ENCODE data around the gene IGFBPL1. TPM values are rescaled to one million over a fixed set of nuclear protein-coding genes. Genes with fewer than 3 reads are reported as not detected.
A peak's percentile ranks its signal among the peaks of the same experiment; 100 is the strongest.
"Not testable (repeated sequence)": the region's sequence is repeated elsewhere in the genome, so short reads cannot be mapped to it uniquely, and the experiment has no call there.

IGFBPL1 gene
- 1 to 10 TPM in 4 of 10 donors, under 1 TPM in 6; 0.55 to 1.8 (median 0.92) TPM for polyA plus RNA-seq (ENCODE audit: insufficient read length in 10 of 10)
- long read RNA-seq, donor 1: 0 reads
- long read RNA-seq, donor 2, partial matches to known transcripts: 0 of 1 reads
- long read RNA-seq, donor 2, other reads (novel, unspliced or antisense): 0 of 1 reads
- long read RNA-seq, donor 3: 0 reads
- long read RNA-seq, donor 4: 0 reads
- long read RNA-seq, donor 5, partial matches to known transcripts: 0 of 1 reads
- long read RNA-seq, donor 5, other reads (novel, unspliced or antisense): 0 of 1 reads
- long read RNA-seq, donor 6, partial matches to known transcripts: 0 of 1 reads
- long read RNA-seq, donor 6, other reads (novel, unspliced or antisense): 0 of 1 reads
- long read RNA-seq, donor 7: 0 reads
- long read RNA-seq, donor 8: 0 reads
- long read RNA-seq, donor 9: 0 reads

GRCh38 chr9:38423973-38424843 is at the start of gene IGFBPL1:
TSS of gene IGFBPL1 (minus strand) at chr9:38424454. CDS start at chr9:38424424, 30 bp downstream.
- peak in 1 of 3 donors; percentile 59 for DNase-seq

GRCh38 chr9:38472583-38473249 is 48.5 kb upstream of the IGFBPL1 start:
- DNase-seq: not testable (repeated sequence)

GRCh38 chr9:38467404-38467803 is 43.1 kb upstream of the IGFBPL1 start:
- DNase-seq: no peak

GRCh38 chr9:38453835-38454234 is 29.6 kb upstream of the IGFBPL1 start:
- no peak for DNase-seq

- no peak for DNase-seq
These were observed 26.9 kb upstream of the IGFBPL1 start for GRCh38 chr9:38451162-38451561.

GRCh38 chr9:38447703-38448102 is 23.4 kb upstream of the IGFBPL1 start:
- DNase-seq: no peak

- DNase-seq: no peak
These were observed 21.1 kb upstream of the IGFBPL1 start for GRCh38 chr9:38445154-38446043.

- DNase-seq: no peak
These were observed 19.3 kb upstream of the IGFBPL1 start for GRCh38 chr9:38443597-38443996.

GRCh38 chr9:38443181-38443580 is 18.9 kb upstream of the IGFBPL1 start:
- DNase-seq: no peak

GRCh38 chr9:38442473-38443096 is 18.3 kb upstream of the IGFBPL1 start:
- DNase-seq: no peak

GRCh38 chr9:38441347-38442085 is 17.3 kb upstream of the IGFBPL1 start:
- DNase-seq: no peak

GRCh38 chr9:38440516-38440915 is 16.3 kb upstream of the IGFBPL1 start:
- DNase-seq: no peak

- DNase-seq: no peak
These were observed 15.7 kb upstream of the IGFBPL1 start for GRCh38 chr9:38439916-38440301.

- DNase-seq: no peak
These were observed 15.1 kb upstream of the IGFBPL1 start for GRCh38 chr9:38439291-38439915.

GRCh38 chr9:38437193-38437823 is 13.1 kb upstream of the IGFBPL1 start:
- DNase-seq: peak in 1 of 3 donors; percentile 36

- no peak for DNase-seq
These were observed 12.5 kb upstream of the IGFBPL1 start for GRCh38 chr9:38436708-38437107.

GRCh38 chr9:38435521-38435920 is 11.3 kb upstream of the IGFBPL1 start:
- DNase-seq: peak in 1 of 3 donors; percentile 37

- DNase-seq: no peak
These were observed 10.6 kb upstream of the IGFBPL1 start for GRCh38 chr9:38434853-38435252.

- no peak for DNase-seq
These were observed 10.1 kb upstream of the IGFBPL1 start for GRCh38 chr9:38434365-38434764.
